Body of pancreas (tissue), 4 donors: ENCODE data around the gene RGS6.

ENCODE experiments used
- CTCF ChIP-seq, 7 experiments: fragments of 450-650 bp in 4 of 7; fragments of 200-600 bp in 3 of 7; sonication (generic) in 3 of 7; IDR thresholded peaks; one replicate each; pipeline ENCODE4 v1.5.1; 2016 to 2019; ENCODE audit warnings: antibody characterized with exemption in 7 of 7
- POLR2A ChIP-seq, 3 donors: fragments of 450-650 bp; IDR thresholded peaks; one replicate each; pipeline ENCODE4 v1.6.1; 2016; ENCODE audit warnings: antibody characterized with exemption in 3 of 3, mild to moderate bottlenecking in 2 of 3

- TF ChIP-seq POLR2A (IDR thresholded peaks at IDR 0.05) (no peak), CTCF (IDR thresholded peaks at IDR 0.05) (no peak)
Measured at GRCh38 chr14:72303930-72304329, 371.7 kb downstream of the RGS6 start.
